ENCODE measurements around the gene RASAL3. TPM values are rescaled to one million over a fixed set of nuclear protein-coding genes. Genes with fewer than 3 reads are reported as not detected.

Gene RASAL3
- total RNA-seq (1 to 10 TPM; 1.3 to 1.5 TPM), polyA plus RNA-seq (under 1 TPM; 0.76 to 0.91 TPM)

DNA sequence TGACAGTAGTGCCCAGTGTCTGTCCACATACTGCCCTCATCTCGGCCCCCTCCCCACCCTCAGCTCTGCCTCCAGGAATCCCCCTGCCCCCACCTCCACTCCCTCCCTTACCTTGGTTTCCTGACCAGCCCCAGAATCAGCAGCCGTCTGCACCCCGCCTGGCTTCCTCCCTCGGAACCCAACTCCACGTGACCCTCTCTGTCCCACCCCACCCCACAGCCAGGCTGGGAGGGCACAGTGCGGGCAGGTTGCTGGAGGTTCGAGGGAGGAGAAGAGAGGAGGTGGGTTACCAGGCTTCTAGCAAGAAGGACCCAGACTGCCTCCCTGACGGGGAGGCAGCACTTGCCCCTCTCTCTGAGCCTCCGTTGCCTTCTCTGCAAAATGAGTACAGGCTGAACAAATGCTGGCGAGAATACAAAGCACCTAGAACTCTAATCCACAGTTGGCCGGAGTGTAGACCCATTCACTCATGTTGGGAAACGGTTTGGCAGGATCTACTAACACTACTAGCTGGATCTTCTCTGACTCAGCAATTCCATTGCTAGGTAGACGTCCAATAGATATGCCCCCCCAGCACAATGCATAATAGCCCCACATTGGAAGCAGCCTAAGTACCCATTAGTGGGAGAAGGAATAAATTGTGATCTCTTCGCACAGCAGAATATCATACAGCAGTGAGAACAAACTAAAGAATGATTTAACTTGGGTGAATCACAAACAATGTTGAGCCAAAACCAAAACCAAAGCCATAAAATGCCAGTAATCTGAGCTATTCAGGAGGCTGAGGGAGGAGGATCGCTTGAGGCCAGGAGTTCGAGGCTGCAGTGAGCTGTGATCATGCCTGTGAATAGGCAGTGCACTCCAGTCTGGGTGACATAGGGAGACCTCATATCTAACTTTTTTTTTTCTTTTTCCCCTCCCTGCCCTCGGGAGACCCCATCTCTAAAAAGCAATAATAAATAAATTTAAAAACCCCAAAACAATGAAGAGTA lies at the start of gene RASAL3:
TSS of gene RASAL3 (minus strand) at position 151 of the 992 bp plus-strand sequence. CDS start 186 bp downstream, outside the sequence.
- 39% methylated on average over 17 of the region's 17 CpGs for WGBS
- peak within 1 kb of the TSS; percentile 51 to 55 for H3K27ac ChIP-seq (ENCODE audit: low read depth in 1 of 2, low read length in 2 of 2)
- H3K4me3 ChIP-seq (ENCODE audit: low read depth in 1 of 3, low read length in 3 of 3) = peak within 1 kb of the TSS in 2 of 3 donors; percentile 25 to 30
- H3K27me3 ChIP-seq (ENCODE audit: control insufficient read depth in 4 of 4, insufficient read depth in 4 of 4, low read length in 3 of 4) = no peaks in the 10 kb centered on the region
- H3K9me3 ChIP-seq (ENCODE audit: control insufficient read depth in 4 of 4, low read length in 3 of 4) = no peaks in the 10 kb centered on the region
- H3K4me1 ChIP-seq (ENCODE audit: control insufficient read depth in 4 of 4, insufficient read depth in 4 of 4, low read length in 3 of 4) = peaks cover 12 to 22% (median 18%) of the 10 kb centered on the region in 4 donors
- H3K36me3 ChIP-seq (ENCODE audit: control insufficient read depth in 4 of 4, insufficient read depth in 3 of 4, low read depth in 1 of 4, low read length in 3 of 4) = peaks cover 0 to 6% (median 0%) of the 10 kb centered on the region in 4 donors
- H3K9ac ChIP-seq (ENCODE audit: low read depth in 1 of 2, low read length in 2 of 2) = no peak within 1 kb of the TSS
- TF ChIP-seq SP1 (IDR thresholded peaks at IDR 0.05) (no peak), JUND (IDR thresholded peaks at IDR 0.05) (peak; percentile 42 to 58), HNF4A (conservative IDR thresholded peaks at IDR 0.05) (peak in 1 of 2 donors; percentile 35), FOXA2 (IDR thresholded peaks at IDR 0.05) (no peak), RXRA (IDR thresholded peaks at IDR 0.05) (peak in 1 of 2 donors; percentile 44)
- TF ChIP-seq, protein P1, sequence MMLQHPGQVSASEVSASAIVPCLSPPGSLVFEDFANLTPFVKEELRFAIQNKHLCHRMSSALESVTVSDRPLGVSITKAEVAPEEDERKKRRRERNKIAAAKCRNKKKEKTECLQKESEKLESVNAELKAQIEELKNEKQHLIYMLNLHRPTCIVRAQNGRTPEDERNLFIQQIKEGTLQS (IDR thresholded peaks at IDR 0.05) = peak; percentile 30
- DNase-seq (ENCODE audit: low spot score) = no peak

DNA sequence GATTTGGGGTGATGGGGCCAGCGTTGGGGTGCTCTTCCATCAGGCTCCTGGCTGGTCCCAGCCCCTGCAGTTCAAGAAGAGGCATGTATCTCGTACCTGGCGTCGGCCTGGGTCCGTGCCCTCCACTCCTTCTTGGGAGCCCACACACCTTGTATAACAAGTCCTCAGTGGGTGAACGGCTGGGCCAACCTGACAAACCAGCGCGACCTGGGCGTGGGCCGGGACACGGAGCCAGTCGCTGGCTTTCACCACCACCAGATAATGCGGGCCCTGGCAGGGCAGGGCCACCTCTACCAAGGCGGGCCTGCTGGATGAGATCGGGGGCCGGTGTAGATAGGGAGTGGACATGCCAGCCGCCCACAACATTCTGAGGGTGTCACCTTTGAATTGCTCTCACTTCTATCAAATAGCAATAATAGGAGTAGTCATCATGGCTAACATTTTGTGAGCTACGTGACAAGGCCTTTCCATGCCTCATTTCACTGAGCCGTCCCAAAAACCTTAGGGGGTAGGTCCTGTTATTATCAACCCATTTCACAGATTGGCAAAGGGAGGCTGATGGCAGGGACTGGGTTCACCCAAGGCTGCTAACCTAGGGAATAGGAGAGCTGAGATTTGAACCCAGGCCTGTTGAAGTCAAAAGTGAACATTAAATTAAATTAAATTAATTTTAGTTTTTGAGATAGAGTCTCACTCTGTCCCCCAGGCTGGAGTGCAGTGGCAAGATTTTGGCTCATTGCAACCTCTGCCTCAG lies 47.5 kb upstream of the RASAL3 start:
- no peak overlapping the region for H3K27ac ChIP-seq (ENCODE audit: low read depth in 1 of 2, low read length in 2 of 2)
- H3K9ac ChIP-seq (ENCODE audit: low read depth in 1 of 2, low read length in 2 of 2) = no peak overlapping the region
- H3K4me1 ChIP-seq (ENCODE audit: control insufficient read depth in 4 of 4, insufficient read depth in 4 of 4, low read length in 3 of 4) = peaks cover 1 to 24% (median 12%) of the 10 kb centered on the region in 4 donors
- H3K27me3 ChIP-seq (ENCODE audit: control insufficient read depth in 4 of 4, insufficient read depth in 4 of 4, low read length in 3 of 4) = no peaks in the 10 kb centered on the region
- DNase-seq (ENCODE audit: low spot score) = no peak
- no peak for TF ChIP-seq YY1 (IDR thresholded peaks at IDR 0.05)
- TF ChIP-seq EGR1 (IDR thresholded peaks at IDR 0.05; ENCODE audit: low read depth in 2 of 2) = no peak
- TF ChIP-seq FOXA2 (IDR thresholded peaks at IDR 0.05) = no peak
- TF ChIP-seq, protein P1 (IDR thresholded peaks at IDR 0.05) = no peak
- TF ChIP-seq, protein P2, sequence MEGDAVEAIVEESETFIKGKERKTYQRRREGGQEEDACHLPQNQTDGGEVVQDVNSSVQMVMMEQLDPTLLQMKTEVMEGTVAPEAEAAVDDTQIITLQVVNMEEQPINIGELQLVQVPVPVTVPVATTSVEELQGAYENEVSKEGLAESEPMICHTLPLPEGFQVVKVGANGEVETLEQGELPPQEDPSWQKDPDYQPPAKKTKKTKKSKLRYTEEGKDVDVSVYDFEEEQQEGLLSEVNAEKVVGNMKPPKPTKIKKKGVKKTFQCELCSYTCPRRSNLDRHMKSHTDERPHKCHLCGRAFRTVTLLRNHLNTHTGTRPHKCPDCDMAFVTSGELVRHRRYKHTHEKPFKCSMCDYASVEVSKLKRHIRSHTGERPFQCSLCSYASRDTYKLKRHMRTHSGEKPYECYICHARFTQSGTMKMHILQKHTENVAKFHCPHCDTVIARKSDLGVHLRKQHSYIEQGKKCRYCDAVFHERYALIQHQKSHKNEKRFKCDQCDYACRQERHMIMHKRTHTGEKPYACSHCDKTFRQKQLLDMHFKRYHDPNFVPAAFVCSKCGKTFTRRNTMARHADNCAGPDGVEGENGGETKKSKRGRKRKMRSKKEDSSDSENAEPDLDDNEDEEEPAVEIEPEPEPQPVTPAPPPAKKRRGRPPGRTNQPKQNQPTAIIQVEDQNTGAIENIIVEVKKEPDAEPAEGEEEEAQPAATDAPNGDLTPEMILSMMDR (IDR thresholded peaks at IDR 0.05; ENCODE audit: low read depth, low read length, missing input control) = no peak
- no peak for TF ChIP-seq SP1 (IDR thresholded peaks at IDR 0.05)
- TF ChIP-seq RXRA (IDR thresholded peaks at IDR 0.05) = no peak
- TF ChIP-seq TAF1 (conservative IDR thresholded peaks at IDR 0.05) = no peak
- TF ChIP-seq RAD21 (IDR thresholded peaks at IDR 0.05) = no peak
- no peak for TF ChIP-seq HNF4G (IDR thresholded peaks at IDR 0.05)
- no peak for TF ChIP-seq FOXA1 (IDR thresholded peaks at IDR 0.05)
- TF ChIP-seq, protein P3, sequence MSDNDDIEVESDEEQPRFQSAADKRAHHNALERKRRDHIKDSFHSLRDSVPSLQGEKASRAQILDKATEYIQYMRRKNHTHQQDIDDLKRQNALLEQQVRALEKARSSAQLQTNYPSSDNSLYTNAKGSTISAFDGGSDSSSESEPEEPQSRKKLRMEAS (IDR thresholded peaks at IDR 0.05) = no peak
- TF ChIP-seq HNF4A (conservative IDR thresholded peaks at IDR 0.05) = no peak
- 94% methylated on average over 19 of the region's 19 CpGs for WGBS
- no peaks in the 10 kb centered on the region for H3K36me3 ChIP-seq (ENCODE audit: control insufficient read depth in 4 of 4, insufficient read depth in 3 of 4, low read depth in 1 of 4, low read length in 3 of 4)
- H3K9me3 ChIP-seq (ENCODE audit: control insufficient read depth in 4 of 4, low read length in 3 of 4) = no peaks in the 10 kb centered on the region
- no peak overlapping the region for H3K4me3 ChIP-seq (ENCODE audit: low read depth in 1 of 3, low read length in 3 of 3)
